Osteocyte (in vitro differentiated cells): Measurements from ENCODE around the gene GOLGA6L7. TPM values are rescaled to one million over a fixed set of nuclear protein-coding genes. Genes with fewer than 3 reads are reported as not detected.
"Not testable (repeated sequence)": the region's sequence is repeated elsewhere in the genome, so short reads cannot be mapped to it uniquely, and the experiment has no call there.

Source experiments
- DNase-seq: peaks from one replicate; pipeline ENCODE4 v3.0.0; 2021; ENCODE audit warnings: mixed read lengths; ENCODE audit not compliant: unreplicated experiment; ENCODE audit errors: extremely low spot score
- H3K27ac Mint-ChIP-seq: one replicate; pipeline ENCODE4 v1.8.0; 2021; ENCODE audit warnings: mild to moderate bottlenecking, mixed read lengths; ENCODE audit not compliant: unreplicated experiment
- H3K27me3 Mint-ChIP-seq: one replicate; pipeline ENCODE4 v1.8.0; 2021; ENCODE audit warnings: mixed read lengths; ENCODE audit not compliant: unreplicated experiment
- H3K36me3 Mint-ChIP-seq: one replicate; pipeline ENCODE4 v1.8.0; 2021; ENCODE audit warnings: mixed read lengths; ENCODE audit not compliant: unreplicated experiment
- H3K4me1 Mint-ChIP-seq: one replicate; pipeline ENCODE4 v1.8.0; 2021; ENCODE audit warnings: mixed read lengths; ENCODE audit not compliant: unreplicated experiment
- H3K4me3 Mint-ChIP-seq: one replicate; pipeline ENCODE4 v1.8.0; 2021; ENCODE audit warnings: mild to moderate bottlenecking, moderate library complexity, mixed read lengths; ENCODE audit not compliant: unreplicated experiment
- H3K9me3 Mint-ChIP-seq: one replicate; pipeline ENCODE4 v1.8.0; 2021; ENCODE audit warnings: mixed read lengths; ENCODE audit not compliant: unreplicated experiment
- total RNA-seq: library from RNA; stranded (reverse); gene quantifications from 2 replicates; pipeline ENCODE4 v1.2.1, GENCODE V29; 2021

GOLGA6L7 gene
- total RNA-seq, 1 donor from 2014 or later: not detected

GRCh38 chr15:28847247-28847646 lies 1.2 kb downstream of the GOLGA6L7 start:
- not testable (repeated sequence) for H3K27ac Mint-ChIP-seq, DNase-seq, H3K4me3 Mint-ChIP-seq, H3K36me3 Mint-ChIP-seq, H3K27me3 Mint-ChIP-seq, H3K4me1 Mint-ChIP-seq, H3K9me3 Mint-ChIP-seq

- not testable (repeated sequence) for H3K36me3 Mint-ChIP-seq, DNase-seq, H3K27ac Mint-ChIP-seq, H3K9me3 Mint-ChIP-seq, H3K4me3 Mint-ChIP-seq, H3K27me3 Mint-ChIP-seq, H3K4me1 Mint-ChIP-seq
Measured at GRCh38 chr15:28844147-28844546, 4.3 kb downstream of the GOLGA6L7 start.

GRCh38 chr15:28843520-28843919 lies 4.9 kb downstream of the GOLGA6L7 start:
- peak; percentile 82 for DNase-seq
- not testable (repeated sequence) for H3K27ac Mint-ChIP-seq, H3K4me1 Mint-ChIP-seq, H3K27me3 Mint-ChIP-seq, H3K9me3 Mint-ChIP-seq, H3K4me3 Mint-ChIP-seq, H3K36me3 Mint-ChIP-seq

DNA sequence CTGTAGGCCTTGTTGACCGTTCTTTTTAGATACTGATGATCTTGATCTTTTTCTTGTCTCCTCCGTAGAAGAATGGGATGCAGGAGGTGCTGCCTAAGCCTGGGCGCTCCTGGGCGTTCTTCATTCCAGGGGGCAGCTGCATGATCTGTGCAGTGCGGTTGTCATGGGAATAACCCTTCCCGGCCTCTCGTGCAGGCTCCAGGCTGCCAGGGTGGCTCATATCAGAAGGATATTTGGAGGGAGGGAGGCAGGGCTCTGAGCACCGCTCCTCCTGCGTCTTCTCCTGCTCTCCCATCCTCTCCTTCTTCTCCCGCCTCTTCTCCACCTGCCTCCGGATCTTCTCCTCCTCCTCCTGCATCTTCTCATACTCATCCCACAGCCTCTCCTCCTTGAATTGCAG lies 6.2 kb downstream of the GOLGA6L7 start:
- H3K9me3 Mint-ChIP-seq, H3K4me1 Mint-ChIP-seq, H3K36me3 Mint-ChIP-seq, H3K4me3 Mint-ChIP-seq, DNase-seq, H3K27me3 Mint-ChIP-seq, H3K27ac Mint-ChIP-seq: not testable (repeated sequence)

- not testable (repeated sequence) for H3K9me3 Mint-ChIP-seq, H3K4me1 Mint-ChIP-seq, DNase-seq
Measured at GRCh38 chr15:28840285-28840684, 8.2 kb downstream of the GOLGA6L7 start.

GRCh38 chr15:28834957-28835585 lies 13.4 kb downstream of the GOLGA6L7 start:
- not testable (repeated sequence) for H3K9me3 Mint-ChIP-seq, H3K4me3 Mint-ChIP-seq, H3K27ac Mint-ChIP-seq, H3K27me3 Mint-ChIP-seq, H3K36me3 Mint-ChIP-seq, H3K4me1 Mint-ChIP-seq, DNase-seq

More at GRCh38 chr15:28840285-28840684, 8.2 kb downstream of the GOLGA6L7 start:
- H3K27ac Mint-ChIP-seq, H3K36me3 Mint-ChIP-seq, H3K4me3 Mint-ChIP-seq, H3K27me3 Mint-ChIP-seq: not testable (repeated sequence)

DNA sequence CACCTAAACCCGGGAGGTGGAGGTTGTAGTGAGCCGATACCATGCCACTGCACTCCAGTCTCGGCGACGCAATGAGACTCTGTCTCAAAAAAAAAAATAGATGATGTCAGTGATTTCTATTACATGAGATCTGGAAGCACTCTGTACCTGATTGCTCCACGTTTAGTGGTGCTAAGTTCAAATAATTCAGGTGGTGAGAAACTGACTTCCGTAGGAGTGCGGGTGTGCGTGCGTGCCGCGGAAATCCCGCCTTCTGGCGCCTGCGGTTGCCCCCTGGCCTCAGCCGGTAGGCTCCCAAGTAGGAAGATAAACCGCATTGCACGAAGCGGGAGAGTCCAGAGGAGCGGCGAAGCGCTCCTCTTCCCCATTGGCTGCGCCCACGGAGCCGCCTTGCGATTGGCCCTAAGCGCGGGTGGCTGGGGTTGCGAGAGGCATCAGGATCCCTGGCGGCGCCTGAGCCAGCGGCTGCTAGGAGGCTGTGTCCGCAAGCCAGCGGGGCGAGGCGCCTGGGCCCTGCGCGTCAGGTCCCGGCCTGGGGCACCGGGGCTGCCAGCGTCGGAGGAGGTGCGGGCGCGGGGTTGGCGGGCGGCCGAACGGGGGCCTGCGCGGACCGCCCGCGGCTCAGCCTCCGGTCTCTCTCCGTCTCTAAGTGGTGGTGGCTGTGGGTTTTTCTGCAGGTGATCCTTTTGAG lies 16.4 kb downstream of the GOLGA6L7 start:
- H3K27ac Mint-ChIP-seq, DNase-seq: not testable (repeated sequence)

GRCh38 chr15:28821420-28821819 lies 27.0 kb downstream of the GOLGA6L7 start:
- DNase-seq, H3K36me3 Mint-ChIP-seq, H3K4me3 Mint-ChIP-seq, H3K4me1 Mint-ChIP-seq, H3K9me3 Mint-ChIP-seq, H3K27ac Mint-ChIP-seq, H3K27me3 Mint-ChIP-seq: not testable (repeated sequence)

More for the DNA sequence above, 16.4 kb downstream of the GOLGA6L7 start:
- H3K27me3 Mint-ChIP-seq, H3K4me1 Mint-ChIP-seq, H3K36me3 Mint-ChIP-seq, H3K9me3 Mint-ChIP-seq: not testable (repeated sequence)
- H3K4me3 Mint-ChIP-seq: peak overlapping the region; percentile 71

GRCh38 chr15:28819930-28820295 lies 28.5 kb downstream of the GOLGA6L7 start:
- H3K27me3 Mint-ChIP-seq, H3K36me3 Mint-ChIP-seq, H3K4me1 Mint-ChIP-seq, DNase-seq, H3K4me3 Mint-ChIP-seq, H3K27ac Mint-ChIP-seq, H3K9me3 Mint-ChIP-seq: not testable (repeated sequence)

DNA sequence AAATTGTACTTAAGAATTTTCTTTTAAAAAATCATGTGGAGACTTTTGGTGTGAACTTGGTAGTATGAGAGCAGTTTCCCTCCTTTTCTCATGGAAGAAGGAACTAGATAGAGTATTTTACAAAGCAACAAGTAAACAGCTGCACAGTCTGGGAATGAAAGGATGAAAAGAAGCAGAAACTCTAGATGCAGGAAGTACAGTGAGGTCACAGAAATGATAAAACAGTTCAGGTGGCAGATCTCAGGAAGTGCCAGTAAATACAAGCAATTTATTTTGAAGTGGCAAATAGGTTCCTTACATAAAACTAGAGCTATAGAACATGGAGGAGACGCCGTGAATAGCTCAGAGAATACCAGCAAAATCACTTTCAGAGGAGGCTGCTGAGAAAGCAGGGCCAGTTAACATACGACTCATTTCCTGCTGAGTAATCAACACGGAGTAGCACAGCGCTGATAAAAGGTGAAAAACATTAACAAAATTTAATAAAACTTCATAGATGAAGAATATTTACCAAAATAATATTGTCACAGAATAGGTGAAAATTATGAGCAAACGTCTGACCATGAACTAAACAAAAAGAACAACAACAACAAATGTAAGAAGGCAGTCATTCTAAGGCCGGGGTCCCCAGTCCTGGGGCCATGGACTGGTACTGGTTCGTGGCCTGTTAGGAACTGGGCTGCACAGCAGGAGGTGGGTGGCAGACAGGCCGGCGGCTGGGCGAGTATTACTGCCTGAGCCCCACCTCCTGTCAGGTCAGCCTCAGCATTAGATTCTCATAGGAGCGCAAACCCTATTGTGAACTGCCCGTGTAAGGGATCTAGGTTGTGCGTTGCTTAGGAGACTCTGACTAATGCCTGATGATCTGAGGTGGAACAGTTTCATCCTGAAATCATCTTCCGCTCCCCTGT lies 29.2 kb downstream of the GOLGA6L7 start:
- H3K27ac Mint-ChIP-seq: peak overlapping the region; percentile 23
- not testable (repeated sequence) for H3K36me3 Mint-ChIP-seq, H3K4me3 Mint-ChIP-seq

GRCh38 chr15:28818168-28818567 lies 30.3 kb downstream of the GOLGA6L7 start:
- H3K27ac Mint-ChIP-seq, DNase-seq, H3K4me3 Mint-ChIP-seq, H3K9me3 Mint-ChIP-seq, H3K27me3 Mint-ChIP-seq, H3K36me3 Mint-ChIP-seq: not testable (repeated sequence)
- peaks cover 14% of the 10 kb centered on the region for H3K4me1 Mint-ChIP-seq

More for the DNA sequence above, 29.2 kb downstream of the GOLGA6L7 start:
- not testable (repeated sequence) for H3K27me3 Mint-ChIP-seq, H3K4me1 Mint-ChIP-seq, DNase-seq, H3K9me3 Mint-ChIP-seq

DNA sequence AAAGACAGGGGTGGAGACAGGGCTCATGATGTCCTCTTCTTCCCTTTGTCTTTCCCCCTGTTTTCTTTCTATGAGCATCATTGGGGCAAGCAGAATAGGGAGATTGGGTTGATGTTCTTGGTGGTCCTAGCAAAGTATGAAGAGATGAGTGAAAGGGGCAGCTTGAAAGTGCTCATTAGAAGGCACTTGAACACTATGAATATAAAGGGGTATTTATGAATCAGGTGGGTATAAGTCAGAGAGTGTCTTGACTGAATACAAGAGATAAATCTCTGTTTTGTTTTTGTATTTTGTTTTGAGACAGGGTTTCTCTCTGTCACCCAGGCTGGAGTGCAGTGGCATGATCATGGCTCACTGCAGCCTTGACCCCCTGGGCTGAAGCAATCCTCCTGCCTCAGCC lies 34.4 kb downstream of the GOLGA6L7 start:
- not testable (repeated sequence) for H3K27ac Mint-ChIP-seq, H3K27me3 Mint-ChIP-seq, H3K36me3 Mint-ChIP-seq, H3K9me3 Mint-ChIP-seq, DNase-seq, H3K4me3 Mint-ChIP-seq
- peaks cover 11% of the 10 kb centered on the region for H3K4me1 Mint-ChIP-seq
